RPMI8226 (cell line): ENCODE data around the gene IKBKE.
"Not testable (repeated sequence)": the region's sequence is repeated elsewhere in the genome, so short reads cannot be mapped to it uniquely, and the experiment has no call there.

Source experiments
- DNase-seq: peaks from one replicate; pipeline ENCODE4 v3.0.0-alpha.2; 2015

IKBKE gene

DNA sequence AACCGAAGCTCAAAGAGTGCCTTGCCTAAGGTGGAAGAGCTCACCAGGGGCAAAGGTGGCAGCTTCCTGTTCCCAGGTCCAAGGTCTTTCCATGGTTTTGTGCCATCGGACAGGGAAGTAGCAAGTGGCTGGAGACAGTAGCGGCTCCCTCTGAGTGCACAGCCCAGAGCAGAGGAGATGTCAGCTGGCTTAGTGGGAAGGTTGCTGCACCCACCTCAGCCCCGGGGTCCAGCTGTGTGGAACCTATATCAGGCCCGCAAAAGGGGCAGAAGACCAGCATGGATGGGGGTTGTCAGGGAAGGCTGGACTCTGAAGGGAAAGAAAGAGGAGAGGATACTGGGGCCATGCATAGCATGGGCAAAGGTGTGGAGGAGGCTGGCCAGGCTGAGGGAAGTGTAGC is 6.8 kb downstream of the IKBKE start:
- DNase-seq: no peak

- DNase-seq: no peak
Observed at GRCh38 chr1:206477581-206478380, 7.5 kb downstream of the IKBKE start.

- DNase-seq: no peak
Observed at GRCh38 chr1:206478746-206479145, 8.5 kb downstream of the IKBKE start.

GRCh38 chr1:206479183-206480125 is 9.2 kb downstream of the IKBKE start:
- DNase-seq: peak; percentile 79

- DNase-seq: no peak
Observed at GRCh38 chr1:206480211-206480610, 9.9 kb downstream of the IKBKE start.

DNA sequence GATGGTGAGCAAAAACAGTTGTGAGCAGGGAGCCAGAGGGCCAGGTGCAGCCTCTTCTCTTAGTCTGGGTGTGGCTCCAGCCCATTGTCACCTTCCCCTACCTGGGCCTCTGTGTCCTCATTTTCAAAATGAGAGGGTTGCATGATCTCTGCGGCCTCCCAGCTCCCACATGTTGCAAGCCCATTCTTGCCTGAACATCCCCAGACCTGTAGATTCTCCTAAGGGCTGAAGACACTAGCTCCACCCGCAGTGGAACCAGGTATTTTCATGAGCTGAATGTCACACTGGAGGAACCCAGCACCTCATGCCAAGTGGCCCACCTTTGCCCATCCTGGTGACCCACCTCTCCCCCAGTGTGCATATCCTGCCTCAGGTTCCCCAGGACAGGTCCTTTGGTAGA is 12.3 kb downstream of the IKBKE start:
- no peak for DNase-seq

DNA sequence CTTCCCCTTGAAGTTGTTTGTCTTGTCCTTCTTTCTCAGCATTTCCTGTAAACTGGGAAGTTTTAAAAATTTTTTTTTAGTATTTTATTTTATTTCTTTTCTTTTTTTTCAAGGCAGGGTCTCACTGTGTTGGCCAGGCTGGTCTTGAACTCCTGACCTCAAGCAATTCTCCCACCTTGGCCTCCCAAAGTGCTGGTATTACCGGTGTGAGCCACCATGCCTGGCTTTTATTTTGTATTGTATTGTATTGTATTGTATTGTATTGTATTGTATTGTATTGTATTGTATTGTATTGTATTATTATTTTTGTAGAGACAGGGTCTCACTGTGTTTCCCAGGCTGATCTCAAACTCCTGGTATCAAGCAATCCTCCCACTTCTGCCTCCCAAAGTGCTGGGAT is 13.6 kb downstream of the IKBKE start:
- not testable (repeated sequence) for DNase-seq

DNA sequence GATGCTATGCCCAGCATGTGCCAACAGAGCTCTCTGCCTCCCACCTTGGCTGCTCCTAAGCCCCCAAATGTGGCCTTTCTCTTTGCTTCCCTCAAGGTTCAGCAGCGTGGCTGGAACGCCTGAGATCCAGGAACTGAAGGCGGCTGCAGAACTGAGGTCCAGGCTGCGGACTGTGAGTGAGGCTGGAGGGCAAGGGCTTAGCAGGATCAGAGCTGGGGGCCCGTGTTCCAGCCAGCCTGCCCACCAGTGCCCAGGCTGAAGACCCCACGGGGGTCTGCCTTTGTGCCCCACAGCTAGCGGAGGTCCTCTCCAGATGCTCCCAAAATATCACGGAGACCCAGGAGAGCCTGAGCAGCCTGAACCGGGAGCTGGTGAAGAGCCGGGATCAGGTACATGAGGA is 14.6 kb downstream of the IKBKE start:
- no peak for DNase-seq

GRCh38 chr1:206486995-206487788 is 16.9 kb downstream of the IKBKE start:
- DNase-seq: no peak

- no peak for DNase-seq
Observed at GRCh38 chr1:206487970-206488369, 17.7 kb downstream of the IKBKE start.

DNA sequence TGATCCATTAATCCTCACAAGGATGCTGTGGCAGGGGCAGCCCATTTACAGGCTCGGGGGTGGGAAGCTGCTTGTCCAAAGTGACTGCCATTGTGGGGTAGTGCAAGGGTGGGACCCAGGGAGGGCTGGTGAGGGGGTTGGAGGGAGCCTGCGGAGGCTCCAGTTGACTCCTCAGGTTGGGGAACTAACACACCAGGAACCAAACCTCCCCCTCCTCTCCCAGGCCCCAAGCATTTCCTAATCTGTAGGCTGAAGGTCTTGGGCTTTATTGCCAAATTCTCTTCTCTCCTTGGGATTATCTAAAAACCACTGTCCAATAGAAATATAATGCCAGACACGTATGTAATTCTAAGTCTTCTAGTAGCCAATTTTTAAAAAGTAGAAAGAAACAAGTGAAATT is 18.2 kb downstream of the IKBKE start:
- no peak for DNase-seq

- DNase-seq: peak; percentile 80
Observed at GRCh38 chr1:206489980-206490770, 19.9 kb downstream of the IKBKE start.

- DNase-seq: no peak
Observed at GRCh38 chr1:206490771-206491405, 20.6 kb downstream of the IKBKE start.

- no peak for DNase-seq
Observed at GRCh38 chr1:206491616-206492015, 21.3 kb downstream of the IKBKE start.

GRCh38 chr1:206492589-206492988 is 22.3 kb downstream of the IKBKE start:
- DNase-seq: no peak

- no peak for DNase-seq
Observed at GRCh38 chr1:206493279-206493678, 23.0 kb downstream of the IKBKE start.

DNA sequence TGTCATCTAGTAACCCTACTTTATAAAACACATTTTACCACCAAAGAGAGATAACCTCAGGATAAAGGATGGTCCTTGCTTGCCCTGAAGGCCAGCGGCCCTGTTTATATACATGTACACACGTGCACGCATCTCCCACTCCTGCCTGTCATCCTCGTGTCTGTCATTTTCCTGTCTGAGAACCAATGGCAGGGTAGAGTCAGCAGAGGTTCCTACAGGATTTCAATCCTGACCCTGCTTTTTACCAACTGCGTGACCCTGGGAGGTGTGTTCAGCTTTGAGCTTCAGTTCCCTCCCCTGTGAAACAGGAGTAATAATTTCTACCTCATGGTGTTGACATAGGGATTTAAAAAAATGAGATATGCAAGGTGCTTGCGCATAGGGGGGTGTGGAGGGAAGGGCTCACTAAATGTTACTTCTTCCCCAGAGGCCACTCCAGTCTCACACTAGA is 24.8 kb downstream of the IKBKE start:
- DNase-seq: no peak

DNA sequence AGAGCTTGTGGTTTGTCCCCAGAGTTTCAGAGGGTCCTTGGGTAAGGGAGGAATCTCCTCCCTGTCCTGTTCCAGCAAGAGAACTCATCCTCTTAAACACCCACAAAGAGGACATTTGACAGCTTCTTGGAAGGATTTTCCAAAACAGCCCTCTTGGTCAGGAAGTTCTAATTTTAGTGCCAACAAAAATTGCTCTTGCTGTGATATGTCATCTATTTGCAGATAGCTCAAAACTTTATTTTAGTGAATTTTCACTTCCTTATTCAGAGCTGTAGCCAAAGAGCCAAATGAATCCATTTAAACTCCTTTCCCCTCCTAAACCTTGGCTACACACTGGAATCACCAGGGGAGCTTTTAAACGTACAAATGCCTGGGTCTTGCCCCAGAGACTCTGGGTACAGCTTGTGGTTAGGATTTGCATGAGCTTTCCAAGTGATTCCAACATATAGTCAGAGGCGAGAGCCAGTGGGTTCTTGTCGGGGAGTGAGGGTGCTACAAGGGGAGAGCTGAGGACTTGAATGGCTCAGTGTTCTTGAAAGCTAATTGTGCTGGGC is 25.3 kb downstream of the IKBKE start:
- DNase-seq: no peak

GRCh38 chr1:206496131-206496793 is 26.0 kb downstream of the IKBKE start:
- peak; percentile 43 for DNase-seq

DNA sequence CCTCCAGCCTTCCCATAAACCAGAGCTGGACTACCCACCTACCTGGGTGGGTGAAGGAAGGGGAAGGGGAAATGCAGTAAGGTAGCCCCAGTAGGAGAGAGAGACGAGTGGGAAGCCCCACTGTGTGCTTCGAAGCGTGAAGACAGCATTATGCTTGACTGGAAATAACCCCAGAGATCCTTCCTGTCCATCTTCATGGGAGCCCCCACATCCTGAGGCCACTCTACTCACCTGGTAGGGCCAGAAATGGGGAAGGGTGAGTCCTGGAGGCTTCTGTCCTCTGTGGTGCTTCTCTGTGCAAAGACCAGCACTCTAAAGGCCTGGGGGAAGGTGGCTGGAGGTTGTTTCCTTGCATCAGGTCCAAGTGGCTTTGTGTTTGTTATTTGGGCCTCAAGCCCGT is 27.1 kb downstream of the IKBKE start:
- DNase-seq: no peak

GRCh38 chr1:206497774-206498173 is 27.5 kb downstream of the IKBKE start:
- no peak for DNase-seq
